Activated naive CD4-positive, alpha-beta T cell treated with anti-CD3 and anti-CD28 coated beads for 36 hours (primary cell): ENCODE measurements around the gene ZNF791. TPM values are rescaled to one million over a fixed set of nuclear protein-coding genes. Genes with fewer than 3 reads are reported as not detected.
"Not testable (repeated sequence)": the region's sequence is repeated elsewhere in the genome, so short reads cannot be mapped to it uniquely, and the experiment has no call there.

Experiments
- CTCF ChIA-PET: fragments of 350-600 bp; sonication (Branson Sonifier 250); formaldehyde crosslinking; loops from one replicate; lab custom pipeline; 2021; ENCODE audit warnings: antibody characterized with exemption; lab: Charles Lee
- DNase-seq: peaks from one replicate; pipeline ENCODE4 v3.0.0-alpha.2; 2020
- H3K27ac Mint-ChIP-seq: one replicate; pipeline ENCODE4 v1.8.0; 2021; ENCODE audit warnings: mild to moderate bottlenecking, mixed read lengths
- H3K27me3 Mint-ChIP-seq: one replicate; pipeline ENCODE4 v1.8.0; 2021; ENCODE audit warnings: low read depth, mixed read lengths
- H3K36me3 Mint-ChIP-seq: one replicate; pipeline ENCODE4 v1.8.0; 2021; ENCODE audit warnings: low read depth, mixed read lengths
- H3K4me1 Mint-ChIP-seq: one replicate; pipeline ENCODE4 v1.8.0; 2021; ENCODE audit warnings: low read depth, mixed read lengths
- H3K4me3 Mint-ChIP-seq: one replicate; pipeline ENCODE4 v1.8.0; 2021; ENCODE audit warnings: mild to moderate bottlenecking, moderate library complexity, mixed read lengths
- H3K9me3 Mint-ChIP-seq: one replicate; pipeline ENCODE4 v1.8.0; 2021; ENCODE audit warnings: mixed read lengths
- intact Hi-C: fragments of 100-400 bp; cut with micrococcal nuclease; formaldehyde crosslinking; loops from one replicate; pipeline ENCODE4 v1.15.1; 2023
- total RNA-seq, 2 experiments: library from RNA; stranded (reverse); gene quantifications; one replicate each; pipeline ENCODE4 v1.2.3, GENCODE V29; 2021

Gene ZNF791
- 10 to 100 TPM; 11.2 to 11.9 TPM for total RNA-seq

GRCh38 chr19:12610540-12611360, at the start of gene ZNF791, which contains the start of gene ZNF490:
Gene ZNF791 (plus strand): TSS chr19:12610920. CDS start chr19:12611080, 160 bp downstream.
Gene ZNF490 (minus strand): TSS chr19:12610813. CDS start chr19:12610680, 133 bp downstream.
- peak; percentile 99 for DNase-seq
- Mint-ChIP-seq H3K4me1 (peaks cover 43% of the 10 kb centered on the region), H3K36me3 (peaks cover 14% of the 10 kb centered on the region), H3K4me3 (peak within 1 kb of the TSS; percentile 100), H3K27ac (peak within 1 kb of the TSS; percentile 95), H3K9me3 (no peaks in the 10 kb centered on the region), H3K27me3 (no peaks in the 10 kb centered on the region)
- intact Hi-C loops: loop anchor here (1.0 to 5.0 kb wide), 5 partner anchors 46 to 623 kb away; partner anchors contain the start of genes TRIR and ZNF136
- CTCF ChIA-PET: no interaction called here

GRCh38 chr19:12564016-12564664, 46.6 kb upstream of the ZNF791 start:
- peak; percentile 96 for DNase-seq
- Mint-ChIP-seq H3K9me3 (no peaks in the 10 kb centered on the region), H3K4me1 (peaks cover 4% of the 10 kb centered on the region), H3K4me3 (no peak overlapping the region), H3K36me3 (no peaks in the 10 kb centered on the region), H3K27ac (no peak overlapping the region), H3K27me3 (no peaks in the 10 kb centered on the region)
- intact Hi-C loops: loop anchor here (1.0 to 2.0 kb wide), 5 partner anchors 47 to 362 kb away; partner anchors contain the start of genes ZNF490 and ZNF791
- CTCF ChIA-PET: interaction anchor here (0.6 to 1.8 kb wide), 15 partner anchors 10 to 283 kb away, joined by 3 to 16 read pairs (median 4); partner anchors contain the start of genes MAN2B1 and WDR83

GRCh38 chr19:12566380-12566779, 44.3 kb upstream of the ZNF791 start:
- H3K4me3 Mint-ChIP-seq, H3K4me1 Mint-ChIP-seq, H3K9me3 Mint-ChIP-seq, DNase-seq, H3K36me3 Mint-ChIP-seq, intact Hi-C loops, H3K27me3 Mint-ChIP-seq, H3K27ac Mint-ChIP-seq, CTCF ChIA-PET: not testable (repeated sequence)

- no peak for DNase-seq
- H3K9me3 Mint-ChIP-seq: no peaks in the 10 kb centered on the region
- intact Hi-C loops: no loop called here
- H3K36me3 Mint-ChIP-seq: no peaks in the 10 kb centered on the region
- H3K27ac Mint-ChIP-seq: no peak overlapping the region
- H3K4me1 Mint-ChIP-seq: peaks cover 4% of the 10 kb centered on the region
- no peak overlapping the region for H3K4me3 Mint-ChIP-seq
- CTCF ChIA-PET: interaction anchor here (0.6 to 1.6 kb wide), 4 partner anchors 10 to 106 kb away, joined by 3 to 4 read pairs (median 4); no protein-coding TSS in a partner anchor
- H3K27me3 Mint-ChIP-seq: no peaks in the 10 kb centered on the region
Observed at GRCh38 chr19:12567951-12568350, 42.8 kb upstream of the ZNF791 start.

GRCh38 chr19:12574036-12574435, 36.7 kb upstream of the ZNF791 start:
- H3K4me3 Mint-ChIP-seq: no peak overlapping the region
- no peak for DNase-seq
- H3K36me3 Mint-ChIP-seq: peaks cover 10% of the 10 kb centered on the region
- no peaks in the 10 kb centered on the region for H3K9me3 Mint-ChIP-seq
- intact Hi-C loops: no loop called here
- peaks cover 12% of the 10 kb centered on the region for H3K4me1 Mint-ChIP-seq
- H3K27ac Mint-ChIP-seq: no peak overlapping the region
- no peaks in the 10 kb centered on the region for H3K27me3 Mint-ChIP-seq
- CTCF ChIA-PET: interaction anchor here (0.6 to 1.2 kb wide), 2 partner anchors 9 to 158 kb away, joined by 3 read pairs; no protein-coding TSS in a partner anchor

- Mint-ChIP-seq H3K27me3 (no peaks in the 10 kb centered on the region), H3K27ac (no peak overlapping the region), H3K9me3 (peaks cover 22% of the 10 kb centered on the region), H3K4me1 (peaks cover 12% of the 10 kb centered on the region), H3K36me3 (peaks cover 46% of the 10 kb centered on the region), H3K4me3 (no peak overlapping the region)
- CTCF ChIA-PET: interaction anchor here (1.0 kb wide), 1 partner anchor 11 kb away, joined by 3 read pairs; no protein-coding TSS in a partner anchor
- no peak for DNase-seq
- intact Hi-C loops: no loop called here
Observed at GRCh38 chr19:12578641-12579040, 32.1 kb upstream of the ZNF791 start.

- CTCF ChIA-PET: no interaction called here
- no peak overlapping the region for H3K4me3 Mint-ChIP-seq
- peaks cover under 1% of the 10 kb centered on the region for H3K4me1 Mint-ChIP-seq
- peaks cover 46% of the 10 kb centered on the region for H3K36me3 Mint-ChIP-seq
- peaks cover 22% of the 10 kb centered on the region for H3K9me3 Mint-ChIP-seq
- H3K27me3 Mint-ChIP-seq: no peaks in the 10 kb centered on the region
- intact Hi-C loops: no loop called here
- H3K27ac Mint-ChIP-seq: no peak overlapping the region
- DNase-seq: no peak
Observed at GRCh38 chr19:12580180-12580694, 30.5 kb upstream of the ZNF791 start.

- CTCF ChIA-PET: no interaction called here
- H3K36me3 Mint-ChIP-seq: peaks cover 46% of the 10 kb centered on the region
- intact Hi-C loops: no loop called here
- H3K4me3 Mint-ChIP-seq: no peak overlapping the region
- no peak for DNase-seq
- no peaks in the 10 kb centered on the region for H3K4me1 Mint-ChIP-seq
- H3K9me3 Mint-ChIP-seq: peaks cover 22% of the 10 kb centered on the region
- no peak overlapping the region for H3K27ac Mint-ChIP-seq
- H3K27me3 Mint-ChIP-seq: no peaks in the 10 kb centered on the region
Observed at GRCh38 chr19:12581100-12581499, 29.6 kb upstream of the ZNF791 start.

GRCh38 chr19:12596485-12596884, 14.2 kb upstream of the ZNF791 start:
- Mint-ChIP-seq H3K4me1 (no peaks in the 10 kb centered on the region), H3K9me3 (no peaks in the 10 kb centered on the region), H3K27me3 (no peaks in the 10 kb centered on the region), H3K4me3 (no peak overlapping the region), H3K36me3 (peaks cover 8% of the 10 kb centered on the region), H3K27ac (no peak overlapping the region)
- DNase-seq: no peak
- intact Hi-C loops: no loop called here
- CTCF ChIA-PET: interaction anchor here (0.5 to 0.6 kb wide), 2 partner anchors 31 to 32 kb away, joined by 3 to 5 read pairs; no protein-coding TSS in a partner anchor

- Mint-ChIP-seq H3K27ac (no peak overlapping the region), H3K4me3 (no peak overlapping the region), H3K9me3 (no peaks in the 10 kb centered on the region), H3K4me1 (no peaks in the 10 kb centered on the region), H3K36me3 (peaks cover 10% of the 10 kb centered on the region), H3K27me3 (no peaks in the 10 kb centered on the region)
- no peak for DNase-seq
- CTCF ChIA-PET: interaction anchor here (0.6 kb wide), 1 partner anchor 32 kb away, joined by 3 read pairs; no protein-coding TSS in a partner anchor
- intact Hi-C loops: no loop called here
Observed at GRCh38 chr19:12596927-12597548, 13.7 kb upstream of the ZNF791 start.

GRCh38 chr19:12597594-12597993, 13.1 kb upstream of the ZNF791 start:
- DNase-seq: no peak
- CTCF ChIA-PET: no interaction called here
- peaks cover 11% of the 10 kb centered on the region for H3K36me3 Mint-ChIP-seq
- no peaks in the 10 kb centered on the region for H3K27me3 Mint-ChIP-seq
- no peaks in the 10 kb centered on the region for H3K4me1 Mint-ChIP-seq
- intact Hi-C loops: no loop called here
- no peak overlapping the region for H3K4me3 Mint-ChIP-seq
- H3K27ac Mint-ChIP-seq: no peak overlapping the region
- H3K9me3 Mint-ChIP-seq: no peaks in the 10 kb centered on the region
